HG03354 (cell line): ENCODE data around the gene FNDC10.

Source experiments
- ATAC-seq: cut with Tn5 transposase; IDR thresholded peaks from one replicate; pipeline ENCODE4 v1.9.1; 2021; ENCODE audit warnings: mild to moderate bottlenecking; ENCODE audit not compliant: unreplicated experiment, poor library complexity, severe bottlenecking

The FNDC10 gene

GRCh38 chr1:1628754-1629429 is 29.0 kb upstream of the FNDC10 start:
- no peak for ATAC-seq

- no peak for ATAC-seq
Measured at GRCh38 chr1:1627829-1628753, 28.2 kb upstream of the FNDC10 start.

GRCh38 chr1:1627261-1627828 is 27.4 kb upstream of the FNDC10 start:
- ATAC-seq = no peak

- ATAC-seq = no peak
Measured at GRCh38 chr1:1626207-1627141, 26.5 kb upstream of the FNDC10 start.

GRCh38 chr1:1625824-1626206 is 25.9 kb upstream of the FNDC10 start:
- ATAC-seq = no peak

- ATAC-seq = no peak
Measured at GRCh38 chr1:1625404-1625775, 25.5 kb upstream of the FNDC10 start.

GRCh38 chr1:1624443-1625403 is 24.8 kb upstream of the FNDC10 start:
- ATAC-seq = no peak

GRCh38 chr1:1623631-1624442 is 23.9 kb upstream of the FNDC10 start:
- no peak for ATAC-seq

- no peak for ATAC-seq
Measured at GRCh38 chr1:1623181-1623630, 23.3 kb upstream of the FNDC10 start.

- ATAC-seq = no peak
Measured at GRCh38 chr1:1622788-1623094, 22.8 kb upstream of the FNDC10 start.

- ATAC-seq = no peak
Measured at GRCh38 chr1:1622010-1622787, 22.3 kb upstream of the FNDC10 start.

GRCh38 chr1:1621173-1622009 is 21.5 kb upstream of the FNDC10 start:
- no peak for ATAC-seq

- ATAC-seq = no peak
Measured at GRCh38 chr1:1620433-1621139, 20.7 kb upstream of the FNDC10 start.

- no peak for ATAC-seq
Measured at GRCh38 chr1:1619917-1620361, 20.0 kb upstream of the FNDC10 start.

- ATAC-seq = no peak
Measured at GRCh38 chr1:1618396-1619068, 18.6 kb upstream of the FNDC10 start.
